Measurements from ENCODE around the gene AHNAK2.

AHNAK2 gene

DNA sequence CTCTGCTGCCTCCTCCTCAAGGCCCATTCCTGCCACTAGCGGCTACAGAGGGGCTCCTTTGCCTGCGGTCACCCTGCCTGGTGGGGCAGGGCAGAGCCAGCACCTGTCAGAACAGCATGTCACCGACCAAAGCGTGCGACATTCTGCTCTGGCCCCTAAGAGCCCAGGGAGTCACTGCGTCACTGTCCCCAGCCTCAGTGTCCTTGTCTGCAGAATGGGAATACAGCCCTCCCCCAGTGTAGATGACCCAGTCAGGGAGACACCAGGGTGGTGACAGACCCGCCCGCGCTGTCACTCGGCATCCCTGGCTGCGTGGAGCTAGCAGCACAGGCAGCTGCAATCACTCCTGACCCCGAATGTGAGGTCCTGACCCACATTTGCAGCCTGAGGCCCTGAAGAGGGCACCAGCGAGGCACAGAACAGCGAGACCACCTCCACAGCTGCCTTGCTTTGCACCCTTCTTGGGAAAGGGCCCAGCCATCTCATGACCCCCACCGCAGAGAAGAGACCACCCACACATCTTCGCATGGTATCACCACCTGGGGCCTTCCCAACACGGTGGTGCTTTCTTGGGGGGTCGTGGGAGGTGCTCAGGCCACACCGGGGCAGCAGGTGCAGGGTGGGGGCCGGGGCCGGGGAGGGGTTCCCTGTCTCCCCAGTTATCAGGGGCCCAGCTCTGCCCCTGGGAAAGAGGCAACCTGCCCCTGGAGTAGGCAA, 2.5 kb downstream of the AHNAK2 start:
- Mint-ChIP-seq H3K27me3 (peaks cover 26 to 28% of the 10 kb centered on the region in 2 donors), H3K9me3 (no peaks in the 10 kb centered on the region), H3K36me3 (no peaks in the 10 kb centered on the region), H3K4me3 (no peak overlapping the region), H3K4me1 (peaks cover 18 to 20% of the 10 kb centered on the region in 2 donors), H3K27ac (no peak overlapping the region)
- ATAC-seq (replicated peaks) = peak; percentile 28 to 29
- no peak for DNase-seq

DNA sequence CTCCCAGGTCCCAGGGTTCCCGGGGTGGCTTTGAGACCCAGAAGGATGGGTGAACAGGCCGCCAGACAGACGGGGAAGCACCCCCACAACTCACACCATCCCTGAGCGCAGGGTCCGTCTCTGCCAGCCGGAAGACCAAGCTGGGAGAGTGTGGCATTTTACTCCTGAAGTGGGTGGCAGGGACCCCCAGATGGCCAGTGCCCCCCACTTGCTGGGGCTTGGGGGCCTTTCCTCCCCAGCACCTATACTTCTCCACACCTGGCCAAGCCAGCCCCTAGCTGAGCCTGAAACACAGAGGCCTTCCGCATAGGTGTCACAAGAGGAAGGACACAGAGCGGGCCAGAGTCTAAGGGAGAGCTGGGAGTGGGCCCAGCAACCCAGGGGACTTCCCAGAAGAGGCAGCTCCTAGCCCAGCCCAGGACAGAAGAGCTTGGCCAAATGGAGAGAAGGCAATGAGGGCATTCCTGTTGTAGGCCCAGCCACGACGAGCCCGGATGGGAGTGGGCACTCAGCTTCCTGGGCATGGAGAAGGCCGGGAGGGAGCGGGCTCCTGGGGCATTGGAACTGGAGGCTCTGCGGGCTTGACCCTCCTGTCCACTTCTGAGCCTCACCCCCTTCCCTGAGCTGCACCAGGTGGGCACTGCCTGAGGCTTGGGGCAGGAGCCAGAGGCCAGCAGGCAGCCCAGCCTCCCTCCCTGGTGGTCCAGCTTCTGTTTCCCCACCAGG, 3.3 kb downstream of the AHNAK2 start:
- peak overlapping the region; percentile 10 for H3K27ac Mint-ChIP-seq
- H3K9me3 Mint-ChIP-seq = no peaks in the 10 kb centered on the region
- H3K4me3 Mint-ChIP-seq = no peak overlapping the region
- H3K4me1 Mint-ChIP-seq = peaks cover 18 to 19% of the 10 kb centered on the region in 2 donors
- no peaks in the 10 kb centered on the region for H3K36me3 Mint-ChIP-seq
- DNase-seq (no peak), ATAC-seq (replicated peaks) (no peak)
- H3K27me3 Mint-ChIP-seq = peaks cover 26% of the 10 kb centered on the region in 2 donors

DNA sequence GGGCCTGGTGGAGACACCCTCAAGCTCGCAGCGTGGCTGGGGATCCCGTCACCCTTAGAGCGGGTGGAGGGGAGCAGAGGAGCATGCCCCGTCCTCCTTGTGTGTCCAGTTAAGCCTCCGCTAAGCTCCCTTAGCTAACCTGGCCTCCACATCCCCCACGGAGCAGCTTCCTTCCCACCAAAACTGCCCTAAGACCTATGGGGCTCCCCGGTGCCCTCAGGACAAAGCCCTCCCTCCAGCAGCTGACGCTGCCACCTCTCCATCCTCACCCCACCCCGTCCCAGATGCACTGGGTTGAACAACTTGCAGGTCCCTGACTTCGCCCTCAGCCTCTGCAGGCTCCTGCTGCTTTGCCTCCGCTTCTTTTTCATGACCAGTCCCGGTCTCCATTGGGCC, 4.0 kb downstream of the AHNAK2 start:
- Mint-ChIP-seq H3K4me3 (no peak overlapping the region), H3K4me1 (peaks cover 17 to 18% of the 10 kb centered on the region in 2 donors), H3K27ac (no peak overlapping the region), H3K27me3 (peaks cover 23 to 26% of the 10 kb centered on the region in 2 donors), H3K36me3 (no peaks in the 10 kb centered on the region), H3K9me3 (no peaks in the 10 kb centered on the region)
- DNase-seq (no peak), ATAC-seq (replicated peaks) (no peak)

DNA sequence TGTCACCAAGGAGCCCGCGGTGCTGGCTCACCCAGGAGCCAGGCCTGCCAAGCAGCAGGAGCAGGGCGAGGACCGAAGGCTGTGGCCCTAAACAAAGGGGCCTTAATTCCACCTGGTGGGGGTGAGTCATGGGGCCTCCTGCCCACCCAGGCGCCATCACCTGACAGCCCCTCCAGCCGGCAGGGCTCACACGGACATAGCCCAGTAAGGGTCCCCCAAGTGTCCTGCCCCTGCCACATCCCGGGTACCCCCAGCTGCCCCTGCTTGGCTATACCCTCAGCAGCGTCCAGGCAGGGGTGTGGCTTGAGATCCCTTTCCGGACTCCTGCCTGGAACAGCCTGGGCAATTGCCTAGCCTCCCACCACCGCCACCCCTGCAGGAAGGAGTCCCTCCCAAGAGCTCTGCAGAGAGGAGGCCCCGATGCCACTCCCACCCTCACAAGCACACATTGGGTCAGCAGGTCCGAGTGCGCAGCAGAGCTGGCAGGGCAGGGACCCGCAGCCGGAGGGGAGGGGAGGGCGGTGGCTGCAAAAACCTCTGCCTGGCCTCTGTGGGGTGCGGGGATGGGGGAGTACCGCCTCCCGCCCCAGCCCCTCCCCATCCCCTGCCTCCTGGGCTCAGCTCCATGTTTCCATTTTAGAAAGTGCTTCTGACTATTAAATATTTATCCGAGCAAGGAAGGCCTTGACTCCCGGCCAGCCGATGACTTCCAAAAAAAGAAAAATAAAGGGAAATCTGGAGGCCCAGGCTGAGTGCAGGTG, 4.6 kb downstream of the AHNAK2 start:
- Mint-ChIP-seq H3K36me3 (no peaks in the 10 kb centered on the region), H3K4me1 (peaks cover 20% of the 10 kb centered on the region in 2 donors)
- no peak for ATAC-seq (replicated peaks)

DNA sequence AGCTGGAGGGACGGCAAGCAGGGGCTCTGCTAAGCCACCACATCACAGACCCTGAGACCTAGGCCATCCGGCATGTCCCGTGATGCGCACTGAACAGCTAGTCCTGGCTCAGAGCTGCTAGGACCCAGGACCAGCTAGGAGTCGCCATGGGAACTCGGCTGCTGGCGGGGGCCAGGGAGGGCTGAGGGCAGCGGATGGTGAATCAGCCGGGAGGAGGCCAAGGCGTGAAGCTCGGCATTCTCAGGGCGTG, 5.1 kb downstream of the AHNAK2 start:
- ATAC-seq (replicated peaks) = no peak
- no peaks in the 10 kb centered on the region for H3K9me3 Mint-ChIP-seq

More for the DNA sequence above, 4.6 kb downstream of the AHNAK2 start:
- no peak for DNase-seq
- Mint-ChIP-seq H3K27ac (no peak overlapping the region), H3K4me3 (no peak overlapping the region), H3K27me3 (peaks cover 22 to 23% of the 10 kb centered on the region in 2 donors), H3K9me3 (no peaks in the 10 kb centered on the region)

DNA sequence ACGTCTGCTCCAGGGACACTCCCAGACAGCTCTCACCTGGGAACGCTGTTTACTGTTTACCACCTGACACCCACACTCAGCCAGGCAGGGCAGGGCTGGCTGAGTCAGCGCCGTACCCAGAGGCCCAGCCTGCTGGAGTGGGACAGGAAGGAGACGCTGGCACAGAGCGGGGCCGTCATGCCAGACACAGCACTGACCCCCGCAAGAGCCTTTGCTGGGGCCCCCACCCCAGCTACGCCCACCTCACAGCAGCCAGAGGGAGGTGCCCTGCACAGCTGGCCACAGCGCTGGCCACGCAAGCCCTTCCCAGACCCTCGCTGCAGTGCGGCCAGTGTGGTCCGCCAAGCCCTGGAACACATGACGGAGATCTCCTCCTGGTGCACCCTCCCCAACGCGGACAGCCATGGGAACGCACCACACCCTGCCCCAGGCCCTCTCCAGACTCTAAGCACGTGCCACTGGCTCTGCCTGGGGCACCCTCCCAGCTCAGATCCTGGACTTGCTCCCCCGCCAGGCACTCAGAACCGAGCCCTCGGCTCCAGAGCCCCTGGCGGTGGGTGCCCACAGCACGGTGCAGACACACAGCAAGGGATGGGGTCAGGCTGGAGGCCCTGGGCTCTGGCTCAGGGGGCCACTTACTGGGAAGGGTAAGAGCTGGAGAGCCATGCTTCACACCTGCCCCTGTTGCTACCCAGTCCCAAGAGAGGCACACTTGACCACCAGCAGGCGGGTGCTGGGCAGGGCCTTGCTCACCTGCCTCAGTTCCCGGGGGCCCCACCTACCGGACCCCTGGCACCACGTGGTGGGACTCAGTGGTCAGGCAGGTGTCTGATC, 5.7 kb downstream of the AHNAK2 start:
- DNase-seq (no peak), ATAC-seq (replicated peaks) (no peak)
- peaks cover 23 to 26% of the 10 kb centered on the region in 2 donors for H3K4me1 Mint-ChIP-seq
- no peaks in the 10 kb centered on the region for H3K36me3 Mint-ChIP-seq
- H3K27ac Mint-ChIP-seq = no peak overlapping the region
- no peaks in the 10 kb centered on the region for H3K9me3 Mint-ChIP-seq
- H3K27me3 Mint-ChIP-seq = peaks cover 20 to 28% of the 10 kb centered on the region in 2 donors
- H3K4me3 Mint-ChIP-seq = no peak overlapping the region

More for the DNA sequence above, 5.1 kb downstream of the AHNAK2 start:
- Mint-ChIP-seq H3K4me1 (peaks cover 23 to 25% of the 10 kb centered on the region in 2 donors), H3K36me3 (no peaks in the 10 kb centered on the region), H3K27me3 (peaks cover 22 to 26% of the 10 kb centered on the region in 2 donors), H3K4me3 (no peak overlapping the region), H3K27ac (no peak overlapping the region)
- no peak for DNase-seq

DNA sequence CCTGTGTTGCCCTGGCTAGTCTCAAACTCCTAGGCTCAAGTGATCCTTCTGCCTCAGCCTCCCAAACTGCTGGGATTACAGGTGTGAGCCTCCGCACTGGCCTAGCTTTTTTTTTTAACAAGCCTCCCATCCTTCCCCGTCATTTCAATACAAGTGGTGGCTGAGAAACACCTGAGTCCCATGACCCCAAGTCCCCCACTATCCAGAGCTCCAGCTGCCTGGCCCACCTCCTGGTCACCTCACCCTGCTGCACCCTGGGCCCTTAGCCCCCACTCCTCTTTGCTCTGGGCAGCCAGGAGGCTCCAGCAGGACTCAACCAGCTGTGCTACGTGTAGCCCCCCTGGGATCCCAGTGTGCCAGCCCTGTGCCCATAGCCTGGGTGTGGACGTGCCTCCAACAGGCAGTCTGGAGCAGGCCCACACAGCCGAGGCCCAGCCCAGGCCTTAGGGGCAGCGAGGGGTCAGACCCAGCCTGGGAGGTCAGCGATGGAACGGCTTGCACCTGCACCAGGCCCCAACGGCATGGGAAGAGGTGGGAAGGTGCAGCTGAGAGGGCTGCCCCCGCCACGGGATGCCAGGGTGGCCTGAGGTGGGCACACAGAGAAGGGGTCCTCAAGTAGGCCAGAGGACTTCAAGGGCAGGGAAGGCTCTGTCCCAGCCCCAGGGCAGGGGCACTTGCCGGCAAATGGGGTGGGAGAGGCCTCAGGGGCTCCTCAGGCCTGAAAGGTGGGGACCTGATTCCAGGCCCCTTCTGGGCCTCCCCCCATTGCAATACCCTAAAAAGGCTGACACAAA, 6.5 kb downstream of the AHNAK2 start:
- Mint-ChIP-seq H3K4me3 (no peak overlapping the region), H3K9me3 (no peaks in the 10 kb centered on the region), H3K27me3 (peaks cover 19 to 30% of the 10 kb centered on the region in 2 donors), H3K36me3 (no peaks in the 10 kb centered on the region), H3K27ac (no peak overlapping the region), H3K4me1 (peaks cover 19 to 28% of the 10 kb centered on the region in 2 donors)
- DNase-seq (no peak), ATAC-seq (replicated peaks) (no peak)

DNA sequence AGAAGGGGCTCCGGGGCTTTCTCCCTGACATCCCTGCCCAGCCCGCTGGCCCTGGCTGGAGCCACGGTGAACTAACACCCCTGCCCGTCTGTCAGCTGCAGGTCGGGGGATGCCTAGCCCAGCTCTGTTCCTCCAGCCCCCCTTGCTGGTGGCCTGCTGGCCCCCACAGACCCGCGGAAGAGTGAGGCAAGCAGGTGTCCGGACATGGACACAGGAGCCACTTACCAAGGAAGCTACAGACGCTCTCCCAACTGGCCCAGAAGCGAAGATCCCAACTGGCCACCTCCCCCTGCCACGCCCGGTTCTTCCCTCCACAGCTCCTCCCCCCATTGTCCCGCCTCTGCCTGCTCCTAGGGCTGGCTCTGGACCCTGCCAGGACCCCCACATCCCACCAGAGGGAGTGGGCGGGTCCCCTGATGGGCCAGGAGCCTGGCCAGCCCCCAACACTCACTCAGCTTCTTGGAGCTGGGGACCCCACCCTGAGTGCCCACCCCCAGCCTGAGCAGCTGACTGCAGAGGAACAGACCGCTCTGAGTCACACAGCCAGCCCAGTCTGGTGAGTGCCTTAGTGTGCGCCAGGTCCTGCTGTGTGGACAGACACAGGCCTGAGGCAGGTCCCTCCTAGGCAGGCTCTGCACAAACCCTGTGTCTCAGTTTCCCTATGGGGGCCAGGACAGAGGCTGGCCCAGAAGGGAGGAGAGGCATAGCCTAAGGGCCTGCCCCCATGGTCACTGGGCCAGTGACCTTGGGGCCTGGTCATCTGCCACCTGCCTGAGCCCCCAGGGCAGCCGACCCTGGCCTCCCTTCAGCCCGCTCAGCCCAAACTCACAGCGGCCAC, 7.7 kb downstream of the AHNAK2 start:
- peaks cover 13 to 18% of the 10 kb centered on the region in 2 donors for H3K4me1 Mint-ChIP-seq
- no peaks in the 10 kb centered on the region for H3K36me3 Mint-ChIP-seq
- H3K4me3 Mint-ChIP-seq = no peak overlapping the region
- DNase-seq (no peak), ATAC-seq (replicated peaks) (no peak)
- no peaks in the 10 kb centered on the region for H3K9me3 Mint-ChIP-seq
- H3K27ac Mint-ChIP-seq = no peak overlapping the region
- peaks cover 20 to 31% of the 10 kb centered on the region in 2 donors for H3K27me3 Mint-ChIP-seq

DNA sequence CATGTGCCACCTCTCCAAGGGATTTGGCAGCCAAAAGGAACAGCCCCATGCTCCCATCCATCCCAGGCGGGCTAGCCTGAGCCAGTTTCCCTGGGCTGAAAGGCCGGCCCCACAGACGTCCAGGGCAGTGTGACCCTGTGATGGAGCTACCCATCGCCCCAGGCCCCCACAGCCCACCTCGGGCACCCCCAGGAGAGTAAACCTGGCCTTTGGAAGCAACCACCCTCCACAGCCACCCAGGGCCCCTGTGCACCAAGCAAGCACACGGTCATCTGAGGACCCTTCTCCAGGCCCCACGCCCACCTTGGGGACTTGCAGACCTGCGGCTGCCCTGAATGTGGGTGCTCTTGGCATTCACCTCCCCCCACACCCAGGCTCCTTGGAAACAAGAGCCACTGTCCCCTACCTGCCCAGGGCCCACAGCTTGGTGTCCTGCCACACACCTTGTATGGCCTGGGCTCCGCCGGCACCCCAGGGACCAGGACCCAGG, 8.4 kb downstream of the AHNAK2 start:
- H3K36me3 Mint-ChIP-seq = no peaks in the 10 kb centered on the region
- H3K4me3 Mint-ChIP-seq = no peak overlapping the region
- no peak for DNase-seq
- H3K27ac Mint-ChIP-seq = no peak overlapping the region
- ATAC-seq (replicated peaks) = no peak
- peaks cover 20 to 31% of the 10 kb centered on the region in 2 donors for H3K27me3 Mint-ChIP-seq
- no peaks in the 10 kb centered on the region for H3K9me3 Mint-ChIP-seq
- peaks cover 12 to 16% of the 10 kb centered on the region in 2 donors for H3K4me1 Mint-ChIP-seq

DNA sequence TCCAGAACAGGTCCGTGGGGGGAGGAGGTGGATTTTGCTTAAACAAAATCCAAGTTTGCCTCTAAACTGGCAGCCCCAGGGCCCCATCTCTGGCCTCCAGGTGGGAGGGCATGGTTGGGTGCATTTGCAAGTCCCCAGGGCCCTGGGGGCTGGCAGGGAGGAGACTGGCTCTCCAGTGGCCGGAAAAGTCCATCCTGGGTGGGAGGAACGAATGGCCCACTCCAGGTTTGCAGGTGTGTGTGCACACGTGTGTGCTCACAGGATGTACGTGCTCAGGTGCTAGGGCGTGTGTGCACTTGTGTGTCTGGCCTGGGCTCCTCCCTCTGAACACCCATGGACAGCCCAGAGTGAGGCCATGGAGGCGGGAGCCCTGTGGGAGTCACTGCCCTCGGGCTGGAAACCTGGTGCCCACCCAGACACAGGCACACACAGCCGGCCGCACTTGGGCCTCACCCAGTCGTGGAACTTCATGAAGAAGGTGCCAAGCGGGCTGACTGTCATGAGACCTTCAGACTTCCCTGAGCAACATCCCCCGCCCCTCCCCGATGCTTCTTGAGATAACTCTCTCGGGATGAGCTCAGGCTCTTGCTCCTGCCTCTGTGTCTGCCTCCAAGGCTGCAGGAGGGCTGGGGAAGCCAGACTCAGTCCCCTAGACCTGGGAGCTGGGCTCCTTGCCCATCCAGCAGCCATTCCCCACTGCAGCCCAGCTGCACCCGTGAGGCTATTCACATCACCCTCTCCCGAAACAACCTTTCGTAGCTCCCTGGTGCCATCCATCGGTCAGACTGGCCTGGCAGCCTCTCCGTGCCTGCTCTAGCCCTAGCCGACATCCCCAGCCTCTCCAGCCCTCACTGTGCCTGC, 9.4 kb downstream of the AHNAK2 start:
- peak; percentile 27 to 53 for ATAC-seq (replicated peaks)
- Mint-ChIP-seq H3K4me3 (no peak overlapping the region), H3K27ac (no peak overlapping the region), H3K27me3 (peaks cover 20 to 31% of the 10 kb centered on the region in 2 donors), H3K4me1 (peaks cover 12 to 16% of the 10 kb centered on the region in 2 donors), H3K36me3 (no peaks in the 10 kb centered on the region), H3K9me3 (no peaks in the 10 kb centered on the region)
- no peak for DNase-seq

DNA sequence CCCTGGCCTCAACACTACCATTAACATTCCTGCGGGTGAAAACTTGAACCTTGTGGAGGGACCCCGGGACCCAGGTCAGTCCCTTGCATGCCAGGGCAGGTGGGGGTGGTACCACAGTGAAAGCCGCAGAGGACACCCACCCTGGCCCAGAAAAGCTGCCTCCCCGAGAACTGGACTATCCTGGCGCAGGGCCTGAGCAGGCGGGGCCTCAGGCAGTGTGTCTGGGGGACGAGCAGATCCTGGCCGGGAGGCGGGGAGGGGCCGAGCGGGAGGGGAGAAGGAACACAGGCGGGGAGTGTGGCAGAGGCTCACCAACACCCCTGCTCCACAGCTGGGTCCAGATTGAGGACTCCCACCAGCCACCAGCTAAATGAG, 10.0 kb downstream of the AHNAK2 start:
- DNase-seq (no peak), ATAC-seq (replicated peaks) (peak in 1 of 2 donors; percentile 14)
- Mint-ChIP-seq H3K36me3 (no peaks in the 10 kb centered on the region), H3K4me1 (peaks cover 12 to 16% of the 10 kb centered on the region in 2 donors), H3K4me3 (peak overlapping the region in 1 of 2 donors; percentile 44), H3K27me3 (peaks cover 20 to 31% of the 10 kb centered on the region in 2 donors), H3K9me3 (no peaks in the 10 kb centered on the region), H3K27ac (no peak overlapping the region)

Data from stimulated activated naive B cell treated with anti-CD40 and anti-IgM and Interleukin-4, amounts not matched to agents 10 μg/mL and 1 μg/mL and 100 μg/mL, for 72 hours (primary cell).